Measurements from ENCODE around the gene TEX14.

TEX14 gene, protein sequence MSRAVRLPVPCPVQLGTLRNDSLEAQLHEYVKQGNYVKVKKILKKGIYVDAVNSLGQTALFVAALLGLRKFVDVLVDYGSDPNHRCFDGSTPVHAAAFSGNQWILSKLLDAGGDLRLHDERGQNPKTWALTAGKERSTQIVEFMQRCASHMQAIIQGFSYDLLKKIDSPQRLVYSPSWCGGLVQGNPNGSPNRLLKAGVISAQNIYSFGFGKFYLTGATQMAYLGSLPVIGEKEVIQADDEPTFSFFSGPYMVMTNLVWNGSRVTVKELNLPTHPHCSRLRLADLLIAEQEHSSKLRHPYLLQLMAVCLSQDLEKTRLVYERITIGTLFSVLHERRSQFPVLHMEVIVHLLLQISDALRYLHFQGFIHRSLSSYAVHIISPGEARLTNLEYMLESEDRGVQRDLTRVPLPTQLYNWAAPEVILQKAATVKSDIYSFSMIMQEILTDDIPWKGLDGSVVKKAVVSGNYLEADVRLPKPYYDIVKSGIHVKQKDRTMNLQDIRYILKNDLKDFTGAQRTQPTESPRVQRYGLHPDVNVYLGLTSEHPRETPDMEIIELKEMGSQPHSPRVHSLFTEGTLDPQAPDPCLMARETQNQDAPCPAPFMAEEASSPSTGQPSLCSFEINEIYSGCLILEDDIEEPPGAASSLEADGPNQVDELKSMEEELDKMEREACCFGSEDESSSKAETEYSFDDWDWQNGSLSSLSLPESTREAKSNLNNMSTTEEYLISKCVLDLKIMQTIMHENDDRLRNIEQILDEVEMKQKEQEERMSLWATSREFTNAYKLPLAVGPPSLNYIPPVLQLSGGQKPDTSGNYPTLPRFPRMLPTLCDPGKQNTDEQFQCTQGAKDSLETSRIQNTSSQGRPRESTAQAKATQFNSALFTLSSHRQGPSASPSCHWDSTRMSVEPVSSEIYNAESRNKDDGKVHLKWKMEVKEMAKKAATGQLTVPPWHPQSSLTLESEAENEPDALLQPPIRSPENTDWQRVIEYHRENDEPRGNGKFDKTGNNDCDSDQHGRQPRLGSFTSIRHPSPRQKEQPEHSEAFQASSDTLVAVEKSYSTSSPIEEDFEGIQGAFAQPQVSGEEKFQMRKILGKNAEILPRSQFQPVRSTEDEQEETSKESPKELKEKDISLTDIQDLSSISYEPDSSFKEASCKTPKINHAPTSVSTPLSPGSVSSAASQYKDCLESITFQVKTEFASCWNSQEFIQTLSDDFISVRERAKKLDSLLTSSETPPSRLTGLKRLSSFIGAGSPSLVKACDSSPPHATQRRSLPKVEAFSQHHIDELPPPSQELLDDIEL (N-terminal part only)

DNA sequence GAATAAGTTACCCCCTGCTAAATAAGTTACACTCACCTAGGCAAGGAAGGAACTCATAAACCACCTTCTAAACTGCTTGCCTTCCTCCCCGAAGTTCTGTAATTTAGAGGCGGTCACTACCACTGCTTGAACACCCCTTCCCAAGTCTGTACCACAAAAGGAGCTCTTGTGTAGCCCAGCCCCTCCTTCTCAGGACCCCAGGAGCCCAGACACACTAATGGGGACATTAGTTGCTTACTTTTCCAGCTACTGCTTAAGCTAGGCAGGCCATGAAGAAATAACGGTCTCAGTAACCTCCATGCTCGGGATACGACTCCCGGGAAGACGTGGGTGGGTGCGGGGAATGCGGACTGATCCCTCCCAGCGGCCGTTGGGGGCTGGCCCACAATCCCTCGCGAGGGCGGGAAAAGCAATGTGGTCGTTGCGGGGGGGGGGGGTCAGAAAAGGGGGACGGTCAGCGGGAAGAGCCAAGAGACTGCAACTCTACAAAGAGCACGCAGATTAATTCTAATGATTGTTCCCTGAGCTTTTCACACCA is at the start of gene TEX14:
Gene TEX14 (minus strand): TSS at position 345 of the 538 bp plus-strand sequence. CDS start 40,044 bp downstream, outside the sequence.
- DNase-seq (ENCODE audit: low read depth, low spot score), result no peak

DNA sequence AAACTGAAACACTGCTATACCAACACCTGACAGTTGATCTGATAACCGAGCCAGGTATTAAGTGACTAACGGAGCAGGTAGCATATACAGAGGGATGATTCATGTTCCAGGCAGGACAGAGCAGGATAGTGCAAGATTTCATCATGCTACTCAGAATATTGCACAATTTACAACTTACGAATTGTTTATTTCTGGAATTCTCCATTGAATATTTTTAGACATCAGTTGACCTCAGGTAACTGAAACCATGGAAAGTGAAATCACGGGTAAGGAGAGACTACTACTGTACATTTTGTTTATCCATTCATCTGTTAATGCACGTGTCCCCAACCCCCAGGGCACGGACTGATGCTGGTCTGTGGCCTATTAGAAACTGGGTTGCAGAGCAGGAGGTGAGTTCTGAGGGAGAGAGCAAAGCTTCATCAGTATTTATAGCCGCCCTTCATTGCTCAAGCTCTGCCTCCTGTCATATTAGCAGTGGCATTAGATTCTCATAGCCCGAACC is 49.3 kb upstream of the TEX14 start:
- DNase-seq (ENCODE audit: low read depth, low spot score), result no peak

DNA sequence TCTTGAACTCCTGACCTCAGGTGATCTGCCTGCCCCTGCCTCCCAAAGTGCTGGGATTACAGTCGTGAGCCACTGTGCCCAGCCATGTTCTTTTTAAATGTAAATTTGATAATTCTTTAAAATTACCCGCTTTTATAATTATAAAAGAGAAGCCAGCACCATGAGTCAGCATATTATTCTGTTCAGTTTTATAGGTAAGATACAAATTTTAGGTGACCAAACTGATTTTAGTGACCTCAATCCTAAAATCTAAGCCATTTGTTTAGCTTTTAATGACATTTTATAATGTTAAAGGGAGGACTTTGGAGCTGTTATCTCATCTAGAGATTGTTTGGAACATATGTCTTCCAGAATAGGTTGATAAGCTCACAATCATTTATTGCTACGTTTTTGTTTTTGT is 43.0 kb upstream of the TEX14 start:
- DNase-seq (ENCODE audit: low read depth, low spot score), result no peak

DNA sequence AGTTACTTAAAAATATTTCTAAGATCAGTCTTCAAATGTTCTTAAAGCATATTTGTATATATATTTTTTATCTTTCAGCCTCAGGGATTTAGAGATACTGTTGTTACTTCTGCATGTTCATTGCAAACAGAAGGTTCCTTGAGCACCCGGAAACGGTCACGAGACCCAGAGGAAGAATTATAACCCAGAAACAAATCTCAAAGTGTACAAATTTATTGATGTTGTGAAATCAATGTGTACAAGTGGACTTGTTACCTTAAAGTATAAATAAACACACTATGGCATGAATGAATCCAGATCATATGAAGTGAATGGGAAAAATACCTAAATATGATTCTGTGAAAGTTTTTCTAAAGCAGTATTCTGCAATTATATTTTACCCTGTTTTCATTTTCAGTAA is 42.2 kb upstream of the TEX14 start:
- no peak for DNase-seq (ENCODE audit: low read depth, low spot score)

DNA sequence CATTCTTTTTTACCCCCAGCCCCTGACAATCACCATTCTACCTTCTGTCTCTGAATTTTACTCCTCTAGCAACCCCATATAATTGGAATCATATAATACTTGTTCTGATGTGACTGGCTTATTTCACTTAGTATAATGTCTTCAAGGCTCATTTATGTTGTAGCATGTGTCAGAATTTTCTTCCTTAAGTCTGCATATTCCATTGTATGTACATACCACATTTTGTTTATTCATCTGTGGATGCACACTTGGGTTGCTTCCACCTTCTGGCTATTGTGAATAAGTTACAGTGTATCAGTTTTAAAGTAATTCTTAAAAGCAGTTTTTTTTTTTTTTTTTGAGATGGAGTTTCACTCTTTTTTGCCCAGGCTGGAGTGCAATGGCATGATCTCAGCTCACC is 39.1 kb upstream of the TEX14 start:
- no peak for DNase-seq (ENCODE audit: low read depth, low spot score)

DNA sequence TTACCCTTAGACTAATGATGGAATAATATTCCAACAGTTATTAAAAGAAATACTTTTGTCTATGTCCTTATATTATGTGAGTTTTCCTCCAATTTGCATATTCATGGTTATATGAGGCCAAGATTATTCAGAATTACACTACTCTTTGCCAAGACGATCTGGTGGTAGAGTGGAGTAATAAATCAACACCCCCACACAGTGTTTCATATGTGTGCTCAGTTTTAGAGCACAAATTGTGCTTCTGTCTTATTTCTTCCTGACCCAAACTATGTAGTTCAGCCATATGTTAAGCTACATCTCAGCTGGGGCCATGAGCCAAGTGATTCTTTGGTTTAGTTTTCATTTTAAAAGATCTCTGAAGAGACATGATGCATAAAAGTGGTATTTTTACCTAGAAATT is 37.0 kb upstream of the TEX14 start:
- no peak for DNase-seq (ENCODE audit: low read depth, low spot score)

DNA sequence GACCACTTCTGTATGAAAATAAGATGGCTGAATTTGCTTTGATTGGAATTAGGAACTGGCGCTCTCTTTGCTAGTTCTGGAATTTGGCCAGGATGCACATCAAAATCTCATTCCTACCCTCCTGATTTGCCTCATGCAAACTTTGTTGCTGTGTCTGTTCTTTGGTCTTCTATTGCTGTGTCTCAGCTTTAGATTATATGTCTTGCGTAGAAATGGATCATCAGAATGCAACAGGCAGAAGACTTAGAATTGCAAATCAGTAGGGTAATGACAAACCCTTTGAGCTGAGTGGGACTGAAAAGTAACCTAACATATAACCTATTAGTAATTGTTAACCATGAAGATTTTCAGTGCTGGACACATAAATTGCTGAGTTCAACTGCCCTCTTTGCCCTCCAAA is 30.9 kb upstream of the TEX14 start:
- DNase-seq (ENCODE audit: low read depth, low spot score), result no peak

DNA sequence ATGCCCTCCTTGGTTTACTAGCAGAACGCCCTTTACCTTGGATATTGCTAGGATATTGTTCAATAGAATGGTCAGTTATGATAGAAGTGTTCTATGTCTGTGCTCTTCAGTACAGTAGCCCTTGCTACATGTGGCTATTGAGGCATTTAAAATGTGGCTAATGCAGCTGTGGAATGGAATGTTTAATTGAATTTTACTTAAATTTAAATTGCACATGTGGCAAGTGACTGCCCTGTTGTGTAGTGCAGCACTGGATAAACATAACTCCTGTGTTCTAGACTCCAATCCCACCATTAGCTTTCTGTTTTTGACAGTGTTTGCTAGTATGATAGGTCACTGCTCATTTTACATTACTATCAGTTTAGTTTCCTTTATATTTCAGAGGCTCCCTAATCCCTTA is 30.4 kb upstream of the TEX14 start:
- no peak for DNase-seq (ENCODE audit: low read depth, low spot score)

DNA sequence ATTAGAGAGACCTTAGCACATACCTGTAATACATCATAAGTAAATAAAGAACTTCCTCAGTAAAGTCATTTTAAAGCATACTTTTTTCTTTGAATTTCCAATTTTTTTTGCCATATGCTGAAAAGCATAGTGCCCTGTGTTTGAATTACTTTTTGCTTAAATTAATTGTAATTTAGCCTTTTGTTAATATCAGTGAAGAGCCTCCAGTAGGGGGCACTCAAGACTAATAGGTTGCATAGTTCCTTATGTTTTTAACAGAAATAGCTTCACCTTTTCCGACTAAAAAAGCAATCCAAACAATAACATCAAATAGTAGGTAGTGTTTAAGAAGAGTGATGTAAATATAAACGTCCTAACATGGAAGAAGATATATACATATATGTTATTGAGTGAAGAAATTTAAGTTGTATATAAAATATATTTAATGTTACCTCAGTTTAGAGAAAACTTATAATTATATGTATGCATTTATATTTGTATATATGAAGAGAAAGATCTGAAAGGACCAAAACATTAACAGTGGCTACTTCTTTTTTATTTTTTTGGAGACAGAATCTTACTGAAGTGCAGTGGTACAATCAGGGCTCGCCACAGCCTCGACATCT is 19.2 kb upstream of the TEX14 start:
- DNase-seq (ENCODE audit: low read depth, low spot score), result no peak

DNA sequence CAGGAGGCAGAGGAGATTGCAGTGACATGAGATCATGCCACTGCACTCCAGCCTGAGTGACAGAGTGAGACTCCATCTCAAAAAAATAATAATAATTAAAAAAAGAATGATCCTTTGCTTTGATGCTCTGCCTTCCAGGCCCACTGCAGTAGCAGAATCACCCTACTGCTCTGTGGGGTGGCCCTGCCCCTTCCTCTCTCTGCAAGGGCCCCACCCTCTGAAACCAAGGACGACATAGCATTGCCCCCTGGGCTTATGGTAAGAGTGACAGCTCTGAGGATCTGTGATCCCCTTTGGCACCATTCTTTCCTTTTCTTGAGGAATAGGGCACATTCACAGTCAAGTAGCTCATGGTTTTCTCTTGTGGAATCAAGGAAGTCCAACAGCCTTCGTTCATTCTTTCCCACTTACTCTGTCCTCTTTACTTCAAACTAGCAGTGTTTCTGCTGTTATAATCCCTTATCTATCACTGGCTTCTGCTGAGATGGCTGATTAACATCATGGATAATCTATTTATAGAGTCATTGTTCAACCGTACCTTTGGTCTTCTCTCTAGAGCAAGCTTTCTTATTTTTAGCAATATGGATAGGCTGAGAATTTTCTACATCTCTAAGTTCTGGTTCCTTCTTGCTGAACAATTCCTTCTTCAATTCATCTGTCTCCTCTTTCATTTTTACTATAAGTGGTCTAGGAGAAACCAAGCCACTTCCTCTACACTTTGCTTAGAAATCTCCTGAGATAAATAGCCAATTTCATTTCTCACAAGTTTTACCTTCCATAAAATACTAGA is 14.7 kb upstream of the TEX14 start:
- DNase-seq (ENCODE audit: low read depth, low spot score), result no peak

DNA sequence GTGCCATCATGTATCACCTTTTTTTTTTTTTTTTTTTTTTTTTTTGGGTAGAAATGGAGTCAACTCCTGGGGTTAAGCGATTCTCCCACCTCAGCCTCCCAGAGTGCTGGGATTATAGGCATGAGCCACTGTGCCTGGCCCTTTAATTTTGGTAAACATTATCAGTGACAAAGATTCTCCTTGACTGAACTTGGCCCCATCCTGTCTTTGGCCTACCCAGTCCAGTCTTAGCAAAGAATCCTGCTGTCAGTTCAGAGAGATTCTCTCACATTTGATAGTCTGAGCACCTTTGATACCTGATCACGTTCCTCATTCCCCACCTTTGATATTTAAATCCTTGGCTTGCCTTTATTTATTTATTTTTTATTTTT is 12.1 kb upstream of the TEX14 start:
- no peak for DNase-seq (ENCODE audit: low read depth, low spot score)

DNA sequence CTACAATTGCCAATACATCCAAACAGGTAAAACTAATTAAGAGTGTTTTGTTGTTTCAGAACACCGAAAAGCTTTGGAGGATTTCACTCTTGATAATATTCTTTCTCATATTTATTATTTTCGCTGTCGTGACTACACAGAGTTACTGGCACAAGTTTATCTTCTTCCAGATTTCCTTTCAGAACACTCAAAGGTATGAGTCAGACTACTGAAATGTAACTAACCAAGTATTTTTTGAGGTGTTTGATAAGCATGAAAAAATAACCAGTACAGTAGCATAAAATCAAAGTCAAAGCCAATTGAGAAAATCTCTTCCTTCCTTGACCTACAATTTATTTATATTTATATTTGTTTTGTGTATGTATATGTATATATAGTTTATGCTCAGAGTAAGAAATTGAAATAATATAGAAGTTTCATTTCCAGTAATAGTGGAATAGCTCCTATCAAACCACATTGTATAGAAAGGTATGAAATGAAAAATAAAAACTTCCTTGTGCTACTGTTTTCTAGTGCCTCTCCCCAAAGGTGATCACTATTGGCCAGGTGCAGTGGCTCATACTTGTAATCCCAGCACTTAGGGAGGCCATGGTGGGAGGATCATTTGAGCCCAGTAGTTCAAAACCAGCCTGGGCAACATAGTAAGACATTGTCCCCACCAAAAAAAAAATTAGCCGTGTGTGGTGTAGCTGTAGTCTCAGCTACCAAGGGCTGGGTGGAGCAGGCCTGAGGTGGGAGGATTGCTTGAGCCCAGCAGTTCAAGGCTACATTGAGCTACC is 11.5 kb upstream of the TEX14 start:
- no peak for DNase-seq (ENCODE audit: low read depth, low spot score)

DNA sequence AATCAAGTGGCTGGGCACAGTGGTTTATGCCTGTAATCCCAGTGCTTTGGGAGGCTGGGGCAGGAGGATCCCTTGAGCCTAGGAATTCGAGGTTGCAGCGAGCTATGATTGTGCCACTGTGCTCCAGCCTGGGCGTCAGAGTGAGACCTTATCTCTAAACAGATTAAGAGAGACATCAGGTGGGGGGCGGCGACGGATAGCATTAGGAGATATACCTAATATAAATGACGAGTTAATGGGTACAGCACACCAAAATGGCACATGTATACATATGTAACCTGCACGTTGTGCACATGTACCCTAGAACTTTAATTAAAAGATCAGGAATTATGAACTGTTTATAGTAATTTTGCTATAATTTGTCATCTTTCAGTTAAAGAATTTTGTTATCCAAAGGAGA is 10.9 kb upstream of the TEX14 start:
- no peak for DNase-seq (ENCODE audit: low read depth, low spot score)

DNA sequence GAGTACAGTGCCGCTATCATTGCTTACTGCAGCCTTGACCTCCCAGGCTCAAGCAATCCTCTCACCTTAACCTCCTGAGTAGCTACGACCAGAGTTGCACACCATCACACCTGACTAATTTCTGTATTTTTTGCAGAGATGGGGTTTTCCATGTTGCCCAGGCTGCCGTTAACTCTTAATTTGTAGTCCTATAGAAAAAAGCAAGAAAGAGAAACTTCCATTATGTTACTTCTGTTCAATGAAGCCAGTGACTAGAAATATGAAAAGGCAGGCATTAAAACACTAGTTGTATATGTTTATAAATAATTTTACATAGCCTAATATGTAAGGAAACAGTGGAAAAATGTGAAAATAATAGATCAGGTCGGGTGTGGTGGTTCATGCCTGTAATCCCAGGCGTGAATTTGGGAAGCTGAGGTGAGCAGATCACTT is 10.2 kb upstream of the TEX14 start:
- no peak for DNase-seq (ENCODE audit: low read depth, low spot score)

DNA sequence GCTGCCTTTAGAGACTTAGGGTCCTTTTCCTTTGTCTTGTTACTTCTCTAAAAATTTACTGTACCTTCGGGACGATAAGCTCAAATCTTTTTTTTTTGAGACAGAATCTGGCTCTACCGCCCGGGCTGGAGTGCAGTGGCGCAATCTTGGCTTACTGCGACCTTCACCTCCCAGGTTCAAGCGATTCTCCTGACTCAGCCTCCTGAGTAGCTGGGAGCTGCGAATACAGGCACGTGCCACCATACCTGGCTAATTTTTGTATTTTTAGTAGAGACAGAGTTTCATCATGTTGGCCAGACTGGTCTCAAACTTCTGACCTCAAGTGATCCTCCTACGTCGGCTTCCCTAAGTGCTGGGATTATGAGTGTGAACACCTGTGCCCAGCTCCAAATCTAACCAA is 7.9 kb upstream of the TEX14 start:
- DNase-seq (ENCODE audit: low read depth, low spot score), result no peak

DNA sequence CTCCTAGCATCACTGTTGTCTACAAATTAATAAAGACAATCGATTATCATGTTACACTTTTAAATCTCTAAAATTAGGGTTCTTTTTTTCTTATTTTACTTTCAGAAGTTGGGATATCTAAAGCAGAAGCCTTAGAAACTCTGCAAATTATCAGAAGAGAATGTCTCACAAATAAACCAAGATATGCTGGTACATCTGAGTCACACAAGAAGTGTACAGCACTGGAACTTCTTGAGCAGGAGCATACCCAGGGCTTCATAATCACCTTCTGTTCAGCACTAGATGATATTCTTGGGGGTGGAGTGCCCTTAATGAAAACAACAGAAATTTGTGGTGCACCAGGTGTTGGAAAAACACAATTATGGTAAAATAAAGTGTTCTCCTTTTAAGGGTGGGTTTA is 3.0 kb upstream of the TEX14 start:
- DNase-seq (ENCODE audit: low read depth, low spot score), result no peak

DNA sequence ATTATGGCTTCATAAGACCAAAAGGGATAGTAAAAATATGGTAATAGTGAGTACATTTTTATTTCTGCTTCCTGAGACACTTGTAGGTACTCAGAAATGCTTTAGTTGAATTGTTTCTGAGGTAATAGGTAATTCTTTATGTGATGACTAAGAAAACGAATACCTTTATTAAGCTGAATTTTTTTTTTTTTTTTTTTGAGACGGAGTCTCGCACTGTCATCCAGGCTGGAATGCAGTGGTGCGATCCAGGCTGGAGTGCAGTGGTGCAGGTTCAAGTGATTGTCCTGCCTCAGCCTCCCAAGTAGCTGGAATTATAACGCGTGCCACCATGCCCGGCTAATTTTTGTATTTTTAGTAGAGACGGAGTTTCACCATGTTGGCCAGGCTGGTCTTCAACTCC is 2.5 kb upstream of the TEX14 start:
- no peak for DNase-seq (ENCODE audit: low read depth, low spot score)

DNA sequence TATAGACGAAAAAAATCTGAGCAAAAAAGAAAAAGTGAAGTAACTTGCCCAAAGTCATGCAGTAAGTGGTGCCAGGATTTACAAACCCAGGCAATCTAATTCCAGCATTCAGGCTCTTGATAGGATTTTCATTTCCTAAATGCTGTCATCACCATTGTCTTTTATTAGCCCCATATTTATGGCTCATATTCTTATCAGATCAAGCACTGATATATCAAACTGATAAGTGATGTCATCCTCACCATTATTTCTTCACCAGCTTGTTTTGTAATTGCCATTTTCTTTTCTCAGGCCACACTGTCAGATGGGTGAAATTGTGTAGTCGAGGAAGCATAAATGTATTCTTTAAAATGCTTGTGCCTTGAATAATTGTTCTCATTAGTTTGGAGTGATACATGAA is 1.9 kb upstream of the TEX14 start:
- DNase-seq (ENCODE audit: low read depth, low spot score), result no peak

DNA sequence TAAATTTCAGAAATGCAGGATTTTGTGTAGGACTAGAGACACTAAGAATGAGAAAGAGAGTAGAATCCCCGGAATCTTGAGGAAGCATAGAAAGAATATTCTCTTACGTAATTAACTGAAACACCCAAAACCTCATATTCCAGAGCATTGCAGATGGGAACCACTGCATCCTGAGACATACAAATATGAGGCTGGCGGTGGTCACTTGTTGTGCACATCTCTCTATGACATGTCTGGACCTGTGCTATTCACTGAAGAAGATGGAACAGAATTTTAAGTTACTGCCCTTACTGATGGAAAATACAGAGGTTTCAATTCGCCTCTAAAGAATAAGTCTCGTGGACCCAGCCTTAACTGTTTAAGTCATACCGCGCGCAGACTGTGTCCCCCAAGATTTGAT is 1.4 kb upstream of the TEX14 start:
- no peak for DNase-seq (ENCODE audit: low read depth, low spot score)

Measured in activated CD4-positive, CD25-positive, alpha-beta regulatory T cell treated with anti-CD3 and anti-CD28 coated beads, Interleukin-2, amount 50 U/mL, for 16 hours (primary cell).